Trophoblast cell (in vitro differentiated cells and primary cell): ENCODE measurements around the gene ANKRD55.

Experiments
- DNase-seq, 2 donors: peaks; one replicate each; pipeline ENCODE4 v3.0.0-alpha.2; 2016
- H2AFZ ChIP-seq: 2 replicates; pipeline ENCODE4 v1.6.1; 2013; ENCODE audit warnings: low read length, moderate library complexity, mild to moderate bottlenecking; ENCODE audit not compliant: insufficient read depth, poor library complexity
- H2AK5ac ChIP-seq: 2 replicates; pipeline ENCODE4 v1.6.1; 2013; ENCODE audit warnings: mild to moderate bottlenecking, low read length
- H2BK120ac ChIP-seq: 2 replicates; pipeline ENCODE4 v1.6.1; 2013; ENCODE audit warnings: low read length, mild to moderate bottlenecking, moderate library complexity; ENCODE audit not compliant: insufficient read depth, poor library complexity
- H2BK12ac ChIP-seq: 2 replicates; pipeline ENCODE4 v1.6.1; 2013; ENCODE audit warnings: mild to moderate bottlenecking, low read length, moderate library complexity
- H2BK5ac ChIP-seq: 2 replicates; pipeline ENCODE4 v1.6.1; 2013; ENCODE audit warnings: low read length, low read depth, moderate library complexity, mild to moderate bottlenecking; ENCODE audit not compliant: poor library complexity
- H3K14ac ChIP-seq: 2 replicates; pipeline ENCODE4 v1.6.1; 2013; ENCODE audit warnings: mild to moderate bottlenecking, low read length
- H3K18ac ChIP-seq: 2 replicates; pipeline ENCODE4 v1.6.1; 2013; ENCODE audit warnings: mild to moderate bottlenecking, low read length
- H3K23ac ChIP-seq: 2 replicates; pipeline ENCODE4 v1.6.1; 2013; ENCODE audit warnings: low read length
- H3K27ac ChIP-seq: 2 replicates; pipeline ENCODE4 v1.5.1; 2013; ENCODE audit warnings: low read depth, mild to moderate bottlenecking, inconsistent platforms, low read length, moderate library complexity
- H3K27me3 ChIP-seq: 2 replicates; pipeline ENCODE4 v1.6.1; 2013; ENCODE audit warnings: inconsistent platforms, mild to moderate bottlenecking, low read length, moderate library complexity; ENCODE audit not compliant: insufficient read depth
- H3K36me3 ChIP-seq, 2 experiments: 1 replicate in 1 of 2; 2 replicates in 1 of 2; pipeline ENCODE4 v1.6.1; 2013; ENCODE audit warnings: low read length in 2 of 2, mild to moderate bottlenecking in 2 of 2, moderate library complexity in 1 of 2; ENCODE audit not compliant: insufficient read depth in 2 of 2, control insufficient read depth in 1 of 2
- H3K4ac ChIP-seq: 2 replicates; pipeline ENCODE4 v1.6.1; 2013; ENCODE audit warnings: low read depth, mild to moderate bottlenecking, low read length, moderate library complexity
- H3K4me1 ChIP-seq, 2 experiments: 1 replicate in 1 of 2; 2 replicates in 1 of 2; pipeline ENCODE4 v1.6.1; 2013; ENCODE audit warnings: low read length in 2 of 2, mild to moderate bottlenecking in 2 of 2, moderate library complexity in 1 of 2; ENCODE audit not compliant: insufficient read depth in 2 of 2, control insufficient read depth in 1 of 2
- H3K4me2 ChIP-seq: 2 replicates; pipeline ENCODE4 v1.6.1; 2013; ENCODE audit warnings: inconsistent platforms, mild to moderate bottlenecking, low read length, moderate library complexity
- H3K4me3 ChIP-seq: 2 replicates; pipeline ENCODE4 v1.5.1; 2013; ENCODE audit warnings: mild to moderate bottlenecking, low read depth, low read length, inconsistent platforms
- H3K79me1 ChIP-seq: one replicate; pipeline ENCODE4 v1.6.1; 2013; ENCODE audit warnings: low read length
- H3K79me2 ChIP-seq: 2 replicates; pipeline ENCODE4 v1.6.1; 2013; ENCODE audit warnings: low read length, mild to moderate bottlenecking; ENCODE audit not compliant: control insufficient read depth, insufficient read depth, poor library complexity
- H3K9ac ChIP-seq: 2 replicates; pipeline ENCODE4 v1.6.1; 2013; ENCODE audit warnings: mild to moderate bottlenecking, low read length
- H3K9me3 ChIP-seq: 2 replicates; pipeline ENCODE4 v1.6.1; 2013; ENCODE audit warnings: low read depth, mild to moderate bottlenecking, control low read depth, inconsistent platforms, low read length; ENCODE audit not compliant: insufficient read depth
- H4K12ac ChIP-seq: 2 replicates; pipeline ENCODE4 v1.6.1; 2013; ENCODE audit warnings: low read depth, mild to moderate bottlenecking, low read length, moderate library complexity
- H4K8ac ChIP-seq: 2 replicates; pipeline ENCODE4 v1.6.1; 2013; ENCODE audit warnings: low read depth, mild to moderate bottlenecking, low read length, moderate library complexity
- H4K91ac ChIP-seq: one replicate; pipeline ENCODE4 v1.6.1; 2013; ENCODE audit warnings: low read depth, mild to moderate bottlenecking, low read length, moderate library complexity
- WGBS: extraction: QIAGEN DNeasy Blood & Tissue Kit; methylation state at CpG from one replicate; pipeline ENCODE4 v1.1.7; 2013; ENCODE audit warnings: missing lambda C conversion rate; ENCODE audit not compliant: insufficient read length, insufficient coverage; ENCODE audit errors: extremely low coverage; 5-methylcytosine and 5-hydroxymethylcytosine counted together

Gene ANKRD55

DNA sequence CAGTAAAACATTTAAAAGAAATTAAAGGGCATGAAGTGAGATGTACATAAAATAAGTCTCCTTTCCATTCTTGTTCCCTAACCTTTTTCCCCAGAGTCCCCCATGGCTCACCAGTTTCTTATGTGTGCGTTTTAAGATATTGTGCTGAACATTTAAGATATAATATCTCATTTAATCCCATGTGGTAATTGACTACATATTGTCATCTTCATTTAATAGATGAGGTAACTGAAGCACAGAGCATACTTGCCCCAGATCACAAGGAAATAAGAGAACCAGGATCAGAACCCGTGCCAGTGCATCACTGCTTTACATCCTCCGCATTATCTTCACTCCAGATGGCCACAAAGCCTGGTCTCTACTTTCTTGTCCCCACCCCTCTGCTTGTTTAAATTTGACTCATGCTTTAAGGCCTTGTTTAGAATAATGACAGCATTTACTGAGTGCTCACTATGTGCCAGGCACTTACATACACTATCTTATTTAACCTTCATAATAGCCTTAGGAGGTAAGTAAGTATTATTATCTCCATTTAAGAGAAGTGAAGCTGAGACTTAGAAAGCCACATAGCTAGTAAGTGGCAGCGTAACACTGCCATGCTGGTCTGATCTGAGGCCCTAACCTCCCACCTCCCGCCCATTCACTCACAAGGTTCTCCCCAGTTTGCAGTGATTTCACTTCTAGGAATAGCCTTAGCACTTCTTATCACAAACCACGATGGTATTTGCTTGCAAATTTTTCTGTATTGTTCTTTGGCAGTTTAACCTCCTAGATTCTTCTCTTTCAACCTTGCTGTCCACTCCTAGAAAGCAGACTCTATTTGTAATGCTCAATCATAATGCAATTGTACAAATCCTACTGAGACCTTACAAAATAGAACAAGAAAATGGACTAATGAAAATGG lies 160.0 kb downstream of the ANKRD55 start:
- H3K27ac ChIP-seq = no peak overlapping the region
- H2AFZ ChIP-seq = no peak overlapping the region
- H3K4me2 ChIP-seq = no peak overlapping the region
- no peak overlapping the region for H4K8ac ChIP-seq
- no peaks in the 10 kb centered on the region for H3K27me3 ChIP-seq
- peak; percentile 41 to 48 for DNase-seq
- H4K91ac ChIP-seq = no peak overlapping the region
- H2BK120ac ChIP-seq = no peak overlapping the region
- H3K18ac ChIP-seq = no peak overlapping the region
- no peaks in the 10 kb centered on the region for H3K79me1 ChIP-seq
- WGBS = no CpG with 5 or more reads among the region's 6 CpGs
- H3K14ac ChIP-seq = no peak overlapping the region
- H3K4ac ChIP-seq = no peak overlapping the region
- H4K12ac ChIP-seq = no peak overlapping the region
- H3K9me3 ChIP-seq = no peaks in the 10 kb centered on the region
- no peaks in the 10 kb centered on the region for H3K79me2 ChIP-seq
- H3K9ac ChIP-seq = no peak overlapping the region
- H3K36me3 ChIP-seq = no peaks in the 10 kb centered on the region
- no peak overlapping the region for H2BK5ac ChIP-seq
- no peak overlapping the region for H3K23ac ChIP-seq
- H3K4me3 ChIP-seq = no peak overlapping the region
- H2BK12ac ChIP-seq = no peak overlapping the region
- no peak overlapping the region for H2AK5ac ChIP-seq
- no peaks in the 10 kb centered on the region for H3K4me1 ChIP-seq

DNA sequence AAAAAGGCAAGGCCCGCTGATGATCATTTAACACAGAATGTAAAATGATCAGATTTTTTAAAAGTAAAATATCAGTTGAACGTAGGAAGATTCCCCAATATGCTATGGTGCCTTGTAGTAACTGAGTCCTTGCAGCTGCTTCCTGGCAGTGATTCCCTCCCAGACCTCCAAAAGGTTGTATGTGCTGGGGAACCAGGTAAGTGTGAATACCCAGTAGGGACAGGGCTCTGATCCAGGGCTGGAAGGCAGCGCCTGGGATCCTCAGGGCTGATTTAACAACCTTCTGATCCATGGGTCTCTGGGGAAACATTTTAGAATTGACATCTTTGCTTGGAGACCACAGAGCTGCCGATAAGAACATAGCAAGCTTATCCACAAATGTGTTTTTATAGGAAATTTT lies 161.7 kb downstream of the ANKRD55 start:
- DNase-seq = no peak
- Histone ChIP-seq H3K36me3 (no peaks in the 10 kb centered on the region), H3K4me3 (no peak overlapping the region), H3K23ac (no peak overlapping the region), H3K18ac (no peak overlapping the region), H3K4me2 (no peak overlapping the region), H2AFZ (no peak overlapping the region), H3K9me3 (no peaks in the 10 kb centered on the region), H2BK12ac (no peak overlapping the region), H3K27me3 (no peaks in the 10 kb centered on the region), H3K4ac (no peak overlapping the region), H2BK120ac (no peak overlapping the region), H4K12ac (no peak overlapping the region), H4K8ac (no peak overlapping the region), H3K14ac (no peak overlapping the region), H3K27ac (no peak overlapping the region), H2BK5ac (no peak overlapping the region), H2AK5ac (no peak overlapping the region), H4K91ac (peak overlapping the region; percentile 51), H3K79me2 (no peaks in the 10 kb centered on the region), H3K4me1 (no peaks in the 10 kb centered on the region), H3K9ac (no peak overlapping the region), H3K79me1 (no peaks in the 10 kb centered on the region)
- WGBS = no CpG with 5 or more reads among the region's 4 CpGs

DNA sequence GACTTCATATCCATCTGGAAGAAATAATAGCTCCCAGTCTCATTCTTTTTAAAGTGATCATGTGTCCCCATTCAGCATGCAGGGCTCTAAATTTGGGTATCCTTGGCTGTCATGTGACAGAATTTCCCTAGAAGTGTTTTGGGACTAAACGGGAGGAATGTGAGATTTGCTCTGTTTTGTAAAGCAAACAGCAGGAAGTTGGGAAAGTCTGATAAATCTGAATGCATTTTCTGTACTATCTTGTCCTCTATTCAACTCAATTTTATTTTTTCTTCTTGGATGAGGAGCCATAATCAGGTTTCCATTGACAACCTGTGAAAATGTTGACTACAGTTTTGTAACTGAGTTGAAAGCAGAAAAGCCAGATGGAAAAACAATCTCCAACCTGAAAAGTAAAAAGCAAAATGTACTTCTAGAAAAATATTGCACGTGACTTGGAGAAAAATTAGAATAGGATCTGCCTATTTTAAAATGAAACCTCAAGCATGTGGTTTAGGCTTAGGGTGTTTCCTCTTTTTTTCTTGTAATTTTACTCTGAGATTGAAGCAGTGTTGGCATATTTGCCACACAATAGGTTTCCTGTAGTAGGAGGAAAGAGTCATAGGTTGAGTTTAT lies 162.2 kb downstream of the ANKRD55 start:
- no peak overlapping the region for H4K91ac ChIP-seq
- H3K4me2 ChIP-seq = no peak overlapping the region
- H3K18ac ChIP-seq = no peak overlapping the region
- H2BK5ac ChIP-seq = no peak overlapping the region
- no peak overlapping the region for H3K4ac ChIP-seq
- H3K4me1 ChIP-seq = no peaks in the 10 kb centered on the region
- no peak for DNase-seq
- no peaks in the 10 kb centered on the region for H3K79me1 ChIP-seq
- H4K12ac ChIP-seq = no peak overlapping the region
- no peak overlapping the region for H3K9ac ChIP-seq
- no peaks in the 10 kb centered on the region for H3K27me3 ChIP-seq
- H2AFZ ChIP-seq = no peak overlapping the region
- no peak overlapping the region for H3K4me3 ChIP-seq
- no peak overlapping the region for H3K27ac ChIP-seq
- no peak overlapping the region for H4K8ac ChIP-seq
- no peak overlapping the region for H2BK12ac ChIP-seq
- no peak overlapping the region for H3K23ac ChIP-seq
- H2AK5ac ChIP-seq = no peak overlapping the region
- no peaks in the 10 kb centered on the region for H3K36me3 ChIP-seq
- H2BK120ac ChIP-seq = no peak overlapping the region
- no peaks in the 10 kb centered on the region for H3K79me2 ChIP-seq
- H3K14ac ChIP-seq = no peak overlapping the region
- no CpG with 5 or more reads among the region's 2 CpGs for WGBS
- no peaks in the 10 kb centered on the region for H3K9me3 ChIP-seq

DNA sequence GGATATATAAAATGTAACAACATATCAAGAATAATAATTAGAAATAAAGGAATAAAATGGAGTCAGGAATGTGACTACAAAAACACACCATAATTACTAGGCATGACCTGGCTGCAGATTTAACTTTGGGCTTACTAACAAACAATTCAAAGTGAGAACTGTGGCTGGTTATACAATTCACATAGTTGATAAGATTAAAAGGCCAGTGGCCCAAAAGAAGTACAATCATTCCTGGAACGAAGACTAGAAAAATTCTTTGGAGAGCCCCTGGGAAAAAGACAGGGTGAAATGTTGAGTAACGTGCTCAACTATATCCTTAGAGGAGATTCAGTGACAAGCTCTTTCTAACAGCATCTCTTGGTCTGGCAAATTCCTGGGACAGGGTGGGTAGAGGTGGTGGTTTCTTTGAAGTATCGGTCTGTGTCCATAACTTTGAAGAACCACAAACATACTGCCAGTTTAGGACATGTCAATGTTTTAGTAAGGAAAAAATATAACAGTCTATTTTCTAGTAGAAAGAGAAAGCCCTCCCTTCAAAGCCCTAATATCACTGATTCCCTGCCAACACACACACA lies 163.4 kb downstream of the ANKRD55 start:
- Histone ChIP-seq H3K27ac (no peak overlapping the region), H2AFZ (no peak overlapping the region), H3K18ac (no peak overlapping the region), H2BK120ac (no peak overlapping the region), H3K4me2 (no peak overlapping the region), H3K4me3 (no peak overlapping the region), H3K36me3 (no peaks in the 10 kb centered on the region), H3K79me2 (no peaks in the 10 kb centered on the region), H3K4me1 (no peaks in the 10 kb centered on the region), H3K14ac (no peak overlapping the region), H3K27me3 (no peaks in the 10 kb centered on the region), H3K9ac (no peak overlapping the region), H2BK12ac (no peak overlapping the region), H4K12ac (no peak overlapping the region), H4K91ac (no peak overlapping the region), H4K8ac (no peak overlapping the region), H2BK5ac (no peak overlapping the region), H2AK5ac (no peak overlapping the region), H3K79me1 (no peaks in the 10 kb centered on the region), H3K9me3 (no peaks in the 10 kb centered on the region), H3K23ac (no peak overlapping the region), H3K4ac (no peak overlapping the region)
- DNase-seq = peak in 1 of 2 donors; percentile 46
- no CpG with 5 or more reads among the region's 3 CpGs for WGBS
